ENCODE measurements around the gene SEC14L5. TPM values are rescaled to one million over a fixed set of nuclear protein-coding genes. Genes with fewer than 3 reads are reported as not detected.

The SEC14L5 gene
- polyA plus RNA-seq, 3 donors, result 0.03 TPM; not detected in 2

DNA sequence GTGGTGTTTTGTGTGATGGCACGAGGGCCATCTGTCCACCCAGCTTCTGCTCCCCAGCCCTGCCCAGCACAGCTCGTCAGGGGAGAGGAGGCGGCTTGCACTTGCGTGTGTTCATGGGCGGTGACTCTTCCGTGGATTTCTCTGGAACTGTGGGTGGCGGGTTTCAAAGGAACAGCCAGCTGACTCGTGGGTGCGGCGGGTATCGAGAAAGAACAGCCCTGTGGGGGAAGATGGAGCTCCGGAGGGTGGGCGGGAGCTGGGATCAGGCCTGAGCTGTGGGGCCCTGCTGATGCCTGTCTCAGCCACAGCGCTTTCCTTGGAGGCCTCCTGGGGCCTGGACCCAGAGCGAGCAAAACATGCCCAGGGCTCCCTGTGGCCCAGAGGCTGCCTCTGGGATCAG lies 62.4 kb downstream of the SEC14L5 start:
- no peaks in the 10 kb centered on the region for H3K27me3 ChIP-seq (ENCODE audit: control insufficient read depth in 2 of 2, insufficient read depth in 2 of 2, low read length in 2 of 2)
- no peak overlapping the region for H3K9ac ChIP-seq (ENCODE audit: insufficient read depth, low read length, poor library complexity, severe bottlenecking)
- Mint-ChIP-seq H3K4me1 (no peaks in the 10 kb centered on the region), H3K4me3 (no peak overlapping the region), H3K36me3 (peaks cover 10 to 14% of the 10 kb centered on the region in 2 donors), H3K27ac (no peak overlapping the region), H3K9me3 (peaks cover 0 to 4% (median 0%) of the 10 kb centered on the region in 7 donors), H3K27me3 (ENCODE audit: low read depth in 3 of 3) (peaks cover 0 to 5% (median 4%) of the 10 kb centered on the region in 3 donors)
- no peak overlapping the region for H3K27ac ChIP-seq (ENCODE audit: low read depth in 1 of 2, low read length in 2 of 2)
- H3K9me3 ChIP-seq (replicated peaks in 1 of 2; ENCODE audit: control insufficient read depth in 1 of 2, insufficient read depth in 1 of 2, low read length in 2 of 2), result peaks cover 0 to 6% of the 10 kb centered on the region in 2 donors
- no peak overlapping the region for H2AFZ ChIP-seq (ENCODE audit: insufficient read depth, low read depth, low read length, poor library complexity, severe bottlenecking)
- H3K4me3 ChIP-seq (replicated peaks in 1 of 3; ENCODE audit: low read depth in 2 of 3, low read length in 3 of 3), result no peak overlapping the region
- WGBS (ENCODE audit: insufficient coverage), result 81% methylated on average over 13 of the region's 15 CpGs
- no peaks in the 10 kb centered on the region for H3K79me2 ChIP-seq (ENCODE audit: insufficient read depth, low read length)
- H3K4me1 ChIP-seq (ENCODE audit: control insufficient read depth in 1 of 2, insufficient read depth in 2 of 2, low read length in 2 of 2), result no peaks in the 10 kb centered on the region
- H3K36me3 ChIP-seq (replicated peaks in 1 of 2; ENCODE audit: control insufficient read depth in 1 of 2, insufficient read depth in 2 of 2, low read length in 2 of 2), result peaks cover 3 to 12% of the 10 kb centered on the region in 2 donors
- no peak for DNase-seq
- H4K20me1 ChIP-seq (ENCODE audit: insufficient read depth, low read length), result no peaks in the 10 kb centered on the region
- intact Hi-C loops (cut with micrococcal nuclease), result no loop called here
- TF ChIP-seq CTCF (IDR thresholded peaks at IDR 0.05), result no peak
- no peak overlapping the region for H3K4me2 ChIP-seq (replicated peaks; ENCODE audit: extremely low read depth, low read length, poor library complexity, severe bottlenecking)

GRCh38 chr16:5022521-5022920 lies 64.4 kb downstream of the SEC14L5 start:
- 86% methylated on average over 4 of the region's 6 CpGs for WGBS (ENCODE audit: insufficient coverage)
- no peaks in the 10 kb centered on the region for H3K4me1 Mint-ChIP-seq
- no peak overlapping the region for H2AFZ ChIP-seq (ENCODE audit: insufficient read depth, low read depth, low read length, poor library complexity, severe bottlenecking)
- peaks cover 15 to 27% of the 10 kb centered on the region in 2 donors for H3K36me3 ChIP-seq (replicated peaks in 1 of 2; ENCODE audit: control insufficient read depth in 1 of 2, insufficient read depth in 2 of 2, low read length in 2 of 2)
- H3K4me3 Mint-ChIP-seq, result no peak overlapping the region
- no peaks in the 10 kb centered on the region for H4K20me1 ChIP-seq (ENCODE audit: insufficient read depth, low read length)
- peaks cover 0 to under 1% of the 10 kb centered on the region in 2 donors for H3K9me3 ChIP-seq (replicated peaks in 1 of 2; ENCODE audit: control insufficient read depth in 1 of 2, insufficient read depth in 1 of 2, low read length in 2 of 2)
- H3K27me3 Mint-ChIP-seq (ENCODE audit: low read depth in 3 of 3), result peaks cover 0 to 5% (median 4%) of the 10 kb centered on the region in 3 donors
- H3K4me2 ChIP-seq (replicated peaks; ENCODE audit: extremely low read depth, low read length, poor library complexity, severe bottlenecking), result no peak overlapping the region
- no peak for DNase-seq
- H3K9me3 Mint-ChIP-seq, result peaks cover 0 to under 1% (median 0%) of the 10 kb centered on the region in 7 donors
- H3K4me1 ChIP-seq (ENCODE audit: control insufficient read depth in 1 of 2, insufficient read depth in 2 of 2, low read length in 2 of 2), result no peaks in the 10 kb centered on the region
- no peak overlapping the region for H3K9ac ChIP-seq (ENCODE audit: insufficient read depth, low read length, poor library complexity, severe bottlenecking)
- intact Hi-C loops (cut with micrococcal nuclease), result no loop called here
- no peak overlapping the region for H3K27ac ChIP-seq (ENCODE audit: low read depth in 1 of 2, low read length in 2 of 2)
- H3K79me2 ChIP-seq (ENCODE audit: insufficient read depth, low read length), result no peaks in the 10 kb centered on the region
- TF ChIP-seq CTCF (IDR thresholded peaks at IDR 0.05), result no peak
- H3K27ac Mint-ChIP-seq, result no peak overlapping the region
- H3K4me3 ChIP-seq (replicated peaks in 1 of 3; ENCODE audit: low read depth in 2 of 3, low read length in 3 of 3), result no peak overlapping the region
- peaks cover 18 to 31% of the 10 kb centered on the region in 2 donors for H3K36me3 Mint-ChIP-seq
- no peaks in the 10 kb centered on the region for H3K27me3 ChIP-seq (ENCODE audit: control insufficient read depth in 2 of 2, insufficient read depth in 2 of 2, low read length in 2 of 2)

Data from CD14-positive monocyte (primary cell).